ENCODE data around the gene SLC6A9. TPM values are rescaled to one million over a fixed set of nuclear protein-coding genes. Genes with fewer than 3 reads are reported as not detected.

The SLC6A9 gene
- total and polyA plus RNA-seq, 7 donors: 0.28 to 1.2 (median 0.71) TPM

- Histone ChIP-seq H3K4me1 (no peaks in the 10 kb centered on the region), H3K27me3 (ENCODE audit: insufficient read depth in 3 of 3, low read length in 2 of 3) (no peaks in the 10 kb centered on the region), H3K9me3 (no peaks in the 10 kb centered on the region), H3K27ac (no peak overlapping the region), H3K4me3 (no peak overlapping the region), H3K36me3 (ENCODE audit: insufficient read depth in 1 of 2, low read depth in 1 of 2) (peaks cover 0 to 100% of the 10 kb centered on the region in 2 donors)
- DNase-seq (no peak), ATAC-seq (peak in 1 of 4 donors; percentile 31)
- intact Hi-C loops (cut with DNase I): no loop called here
- no peak for TF ChIP-seq CTCF (IDR thresholded peaks at IDR 0.05)
- 52 to 78% (median 56%) methylated on average over 2 of the region's 2 CpGs for WGBS, 3 donors
Observed at GRCh38 chr1:43962324-43962723, 68.9 kb downstream of the SLC6A9 start.

GRCh38 chr1:43961692-43962091, 69.6 kb downstream of the SLC6A9 start:
- 70 to 80% (median 77%) methylated on average over 3 of the region's 3 CpGs for WGBS, 3 donors
- TF ChIP-seq CTCF (IDR thresholded peaks at IDR 0.05): no peak
- Histone ChIP-seq H3K9me3 (no peaks in the 10 kb centered on the region), H3K27ac (no peak overlapping the region), H3K4me1 (no peaks in the 10 kb centered on the region), H3K36me3 (ENCODE audit: insufficient read depth in 1 of 2, low read depth in 1 of 2) (peaks cover 0 to 100% of the 10 kb centered on the region in 2 donors), H3K27me3 (ENCODE audit: insufficient read depth in 3 of 3, low read length in 2 of 3) (no peaks in the 10 kb centered on the region), H3K4me3 (no peak overlapping the region)
- intact Hi-C loops (cut with DNase I): no loop called here
- DNase-seq (no peak), ATAC-seq (no peak)

- no peak for TF ChIP-seq CTCF (IDR thresholded peaks at IDR 0.05)
- intact Hi-C loops (cut with DNase I): no loop called here
- DNase-seq (no peak), ATAC-seq (no peak)
- Histone ChIP-seq H3K4me3 (no peak overlapping the region), H3K9me3 (no peaks in the 10 kb centered on the region), H3K27me3 (ENCODE audit: insufficient read depth in 3 of 3, low read length in 2 of 3) (no peaks in the 10 kb centered on the region), H3K36me3 (ENCODE audit: insufficient read depth in 1 of 2, low read depth in 1 of 2) (peaks cover 0 to 100% of the 10 kb centered on the region in 2 donors), H3K27ac (no peak overlapping the region), H3K4me1 (no peaks in the 10 kb centered on the region)
- WGBS, 3 donors: 83 to 92% (median 87%) methylated on average over 7 to 8 of the region's 8 CpGs
Observed at GRCh38 chr1:43960798-43961197, 70.5 kb downstream of the SLC6A9 start.

- H3K4me3 ChIP-seq: no peak overlapping the region
- DNase-seq (no peak), ATAC-seq (peak in 3 of 4 donors; percentile 15 to 28 (median 24))
- H3K36me3 ChIP-seq (ENCODE audit: insufficient read depth in 1 of 2, low read depth in 1 of 2): peaks cover 0 to 85% of the 10 kb centered on the region in 2 donors
- H3K27me3 ChIP-seq (ENCODE audit: insufficient read depth in 3 of 3, low read length in 2 of 3): no peaks in the 10 kb centered on the region
- H3K4me1 ChIP-seq: peaks cover 14% of the 10 kb centered on the region
- no peaks in the 10 kb centered on the region for H3K9me3 ChIP-seq
- TF ChIP-seq CTCF (IDR thresholded peaks at IDR 0.05): no peak
- H3K27ac ChIP-seq: no peak overlapping the region
- intact Hi-C loops (cut with DNase I): no loop called here
- WGBS, 3 donors: 76 to 82% (median 80%) methylated on average over 9 of the region's 9 CpGs
Observed at GRCh38 chr1:43958351-43959255, 72.7 kb downstream of the SLC6A9 start.

All from psoas muscle (tissue), 8 donors.